Skeletal muscle satellite cell (primary cell): ENCODE data around the gene GNAQ.

Experiments used
- H3K27me3 ChIP-seq: 2 replicates; pipeline ENCODE4 v1.7.0; 2013; ENCODE audit warnings: low read length; ENCODE audit not compliant: control insufficient read depth, insufficient read depth
- H3K36me3 ChIP-seq: 2 replicates; pipeline ENCODE4 v1.7.0; 2013; ENCODE audit warnings: mild to moderate bottlenecking, control low read depth, low read length; ENCODE audit not compliant: insufficient read depth
- H3K4me1 ChIP-seq: 2 replicates; pipeline ENCODE4 v1.7.0; 2013; ENCODE audit warnings: low read length; ENCODE audit not compliant: control insufficient read depth, insufficient read depth
- H3K4me2 ChIP-seq: 2 replicates; pipeline ENCODE4 v1.7.0; 2013; ENCODE audit warnings: mild to moderate bottlenecking, low read length
- H3K4me3 ChIP-seq: 2 replicates; pipeline ENCODE4 v1.7.0; 2013; ENCODE audit warnings: low read length
- H3K9ac ChIP-seq: 2 replicates; pipeline ENCODE4 v1.7.0; 2013; ENCODE audit warnings: mild to moderate bottlenecking, low read depth, low read length, moderate library complexity
- H3K9me3 ChIP-seq: replicated peaks from 2 replicates; pipeline ENCODE4 v1.7.0; 2013; ENCODE audit warnings: mild to moderate bottlenecking, control low read depth, low read length

The GNAQ gene

DNA sequence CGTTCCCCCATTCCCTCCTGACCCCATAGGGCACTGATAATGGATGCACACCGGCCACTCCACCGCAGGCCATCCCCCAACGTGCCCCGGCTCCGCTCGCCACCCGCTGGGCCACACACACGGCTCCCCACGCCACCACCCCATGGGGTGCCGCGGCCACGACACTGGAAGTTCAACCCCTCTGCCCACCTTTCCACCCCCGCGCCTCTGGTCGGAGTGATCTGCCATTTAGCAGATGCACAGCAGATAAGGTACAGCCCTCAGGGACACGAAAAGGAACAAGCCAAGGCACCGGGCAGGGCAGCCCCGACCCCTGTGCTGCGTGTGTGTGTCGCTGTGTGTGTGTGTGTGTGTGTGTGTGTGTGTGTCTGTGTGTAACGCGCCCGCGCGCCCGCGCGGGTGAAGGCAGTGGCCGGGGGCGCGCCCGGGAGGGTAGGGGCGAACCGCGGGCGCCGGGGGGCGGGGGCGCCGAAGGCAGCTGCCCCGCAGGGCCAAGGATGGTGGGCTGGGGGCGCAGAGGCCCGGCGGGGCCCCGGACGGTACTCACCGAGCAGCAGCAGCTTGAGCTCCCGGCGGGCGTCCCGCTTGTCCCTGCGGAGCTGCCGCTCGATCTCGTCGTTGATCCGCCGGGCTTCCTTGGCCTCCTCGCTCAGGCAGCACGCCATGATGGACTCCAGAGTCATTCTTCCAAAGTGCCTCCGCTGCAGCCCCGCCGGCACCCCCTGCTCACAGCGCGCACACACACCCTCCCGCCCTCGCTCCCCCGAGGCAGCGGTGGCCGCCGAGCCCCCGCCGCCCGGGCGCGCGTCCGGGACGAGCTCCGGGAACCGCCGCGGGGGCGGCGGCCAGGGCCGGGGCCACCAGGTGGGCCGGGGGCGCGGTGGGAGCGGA, 813 bp downstream of the GNAQ start:
- H3K9ac ChIP-seq, result peak overlapping the region; percentile 84
- H3K9me3 ChIP-seq, result no peaks in the 10 kb centered on the region
- H3K4me3 ChIP-seq, result peak overlapping the region; percentile 91
- no peaks in the 10 kb centered on the region for H3K27me3 ChIP-seq
- H3K4me2 ChIP-seq, result peak overlapping the region; percentile 97
- no peaks in the 10 kb centered on the region for H3K36me3 ChIP-seq
- peaks cover 39% of the 10 kb centered on the region for H3K4me1 ChIP-seq

DNA sequence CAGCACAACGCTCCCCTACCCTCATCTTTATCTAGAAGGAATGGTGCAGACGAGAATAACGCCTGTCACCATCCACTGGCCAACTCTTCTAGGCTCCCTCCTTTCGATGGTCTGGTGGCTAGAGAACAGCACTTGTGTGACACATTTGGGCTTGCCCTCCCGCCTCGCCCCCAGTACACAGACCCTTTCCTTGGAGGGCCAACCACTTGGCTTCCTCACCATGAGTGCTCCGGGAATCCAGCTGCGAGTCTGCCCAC, 1.4 kb downstream of the GNAQ start:
- H3K9me3 ChIP-seq, result no peaks in the 10 kb centered on the region

DNA sequence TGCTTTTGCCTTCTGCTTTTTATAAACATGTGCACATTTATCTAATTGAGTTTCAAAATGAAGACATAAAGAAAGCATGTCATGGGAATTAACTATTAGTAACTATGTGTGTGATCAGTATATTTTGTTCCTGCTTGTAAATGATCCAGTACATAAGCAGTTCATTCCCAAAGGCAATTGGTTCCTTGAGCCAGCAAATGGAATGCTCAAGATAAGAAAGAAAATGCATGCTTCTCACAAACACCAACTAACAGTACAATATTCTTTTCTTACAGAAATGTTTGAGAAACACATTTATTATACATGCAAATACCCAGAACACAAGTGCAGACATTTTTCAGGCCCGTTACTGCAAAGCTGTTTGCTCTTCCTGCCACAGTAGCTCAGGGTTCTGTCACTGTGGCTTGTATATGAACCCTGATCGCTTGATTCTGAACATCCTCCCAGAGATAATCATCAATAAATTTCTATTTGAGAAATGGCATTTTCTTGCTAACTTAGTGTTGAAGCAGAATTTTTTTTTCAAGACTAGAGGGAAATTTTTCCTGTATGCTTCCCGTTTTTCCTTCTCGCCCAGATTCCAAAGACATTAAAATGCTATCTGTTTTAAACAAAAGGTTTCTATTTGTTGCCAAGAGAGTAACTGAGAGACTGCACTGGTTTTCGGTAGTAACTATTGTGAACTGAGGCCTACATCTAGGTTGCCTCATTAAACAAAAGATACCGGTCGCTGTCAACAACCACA, 1.9 kb downstream of the GNAQ start:
- Histone ChIP-seq H3K36me3 (no peaks in the 10 kb centered on the region), H3K4me1 (peaks cover 43% of the 10 kb centered on the region), H3K9ac (peak overlapping the region; percentile 84)

More for the DNA sequence above, 1.4 kb downstream of the GNAQ start:
- Histone ChIP-seq H3K4me2 (peak overlapping the region; percentile 97), H3K36me3 (no peaks in the 10 kb centered on the region), H3K4me1 (peaks cover 43% of the 10 kb centered on the region), H3K9ac (peak overlapping the region; percentile 84), H3K27me3 (no peaks in the 10 kb centered on the region), H3K4me3 (peak overlapping the region; percentile 91)

DNA sequence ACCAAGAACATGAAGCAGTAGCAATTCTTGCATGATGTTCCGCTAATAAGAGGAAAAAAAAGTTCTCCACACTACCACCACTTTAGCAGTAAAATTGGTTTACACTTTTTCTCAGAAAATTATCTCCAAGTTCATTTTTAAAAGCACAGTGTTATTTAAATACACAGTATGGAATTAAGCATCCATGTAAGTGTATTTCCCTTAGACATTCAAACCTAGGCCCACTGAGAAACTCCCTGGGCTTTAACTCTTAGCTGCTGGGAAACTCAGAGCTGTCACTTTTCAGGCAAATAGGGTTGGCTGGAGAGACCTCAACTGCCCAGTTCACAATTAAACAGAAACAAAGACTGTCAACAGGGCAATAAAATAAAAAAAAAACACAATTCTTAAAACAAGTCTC, 2.7 kb downstream of the GNAQ start:
- Histone ChIP-seq H3K4me2 (peak overlapping the region; percentile 97), H3K4me3 (peak overlapping the region; percentile 91), H3K4me1 (peaks cover 43% of the 10 kb centered on the region), H3K27me3 (no peaks in the 10 kb centered on the region), H3K36me3 (no peaks in the 10 kb centered on the region), H3K9me3 (no peaks in the 10 kb centered on the region), H3K9ac (peak overlapping the region; percentile 84)

More for the DNA sequence above, 1.9 kb downstream of the GNAQ start:
- Histone ChIP-seq H3K4me2 (peak overlapping the region; percentile 97), H3K27me3 (no peaks in the 10 kb centered on the region), H3K9me3 (no peaks in the 10 kb centered on the region), H3K4me3 (peak overlapping the region; percentile 91)

DNA sequence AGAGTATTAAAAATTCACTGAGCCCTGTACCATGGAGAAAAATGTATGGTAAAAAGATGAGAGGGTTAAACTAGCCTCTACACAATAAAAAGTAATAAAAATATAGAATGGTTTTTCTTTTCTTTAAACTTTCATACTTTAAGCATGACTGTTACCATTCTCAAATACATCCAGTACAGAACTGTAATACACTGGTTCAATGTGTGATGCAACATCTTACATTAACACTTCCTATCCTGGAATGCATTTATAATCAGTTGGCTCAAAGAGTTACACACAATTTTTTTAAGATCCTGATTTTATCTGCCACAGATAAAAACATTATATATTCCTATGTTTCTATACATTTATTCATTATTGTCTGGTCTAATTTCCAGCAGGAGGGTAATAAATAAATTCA, 4.7 kb downstream of the GNAQ start:
- Histone ChIP-seq H3K4me2 (peak overlapping the region; percentile 65), H3K36me3 (no peaks in the 10 kb centered on the region), H3K9me3 (no peaks in the 10 kb centered on the region), H3K27me3 (no peaks in the 10 kb centered on the region), H3K9ac (peak overlapping the region; percentile 53), H3K4me1 (peaks cover 53% of the 10 kb centered on the region), H3K4me3 (peak overlapping the region; percentile 17)

DNA sequence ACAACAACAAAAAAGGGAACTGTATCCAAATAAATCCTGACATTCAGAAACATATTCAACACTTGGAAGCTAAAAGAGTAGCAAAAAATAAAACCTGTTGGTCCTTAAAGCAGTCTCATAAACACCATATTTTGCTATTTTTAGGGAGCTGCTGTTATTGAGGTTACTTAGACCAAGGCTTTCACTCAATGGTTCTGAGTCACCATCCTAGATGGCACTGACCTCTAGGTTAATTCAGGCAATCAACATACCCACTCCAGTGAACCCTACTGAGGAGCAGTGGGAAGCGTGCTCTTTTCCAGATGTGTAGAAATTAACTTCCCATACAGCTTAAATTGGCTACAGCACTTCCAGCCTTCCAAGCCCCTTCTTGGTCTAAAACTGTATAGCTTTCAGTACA, 5.2 kb downstream of the GNAQ start:
- H3K4me1 ChIP-seq, result peaks cover 59% of the 10 kb centered on the region
- no peaks in the 10 kb centered on the region for H3K27me3 ChIP-seq
- H3K4me2 ChIP-seq, result peak overlapping the region; percentile 65
- peak overlapping the region; percentile 53 for H3K9ac ChIP-seq
- no peaks in the 10 kb centered on the region for H3K9me3 ChIP-seq
- peak overlapping the region; percentile 17 for H3K4me3 ChIP-seq
- no peaks in the 10 kb centered on the region for H3K36me3 ChIP-seq

DNA sequence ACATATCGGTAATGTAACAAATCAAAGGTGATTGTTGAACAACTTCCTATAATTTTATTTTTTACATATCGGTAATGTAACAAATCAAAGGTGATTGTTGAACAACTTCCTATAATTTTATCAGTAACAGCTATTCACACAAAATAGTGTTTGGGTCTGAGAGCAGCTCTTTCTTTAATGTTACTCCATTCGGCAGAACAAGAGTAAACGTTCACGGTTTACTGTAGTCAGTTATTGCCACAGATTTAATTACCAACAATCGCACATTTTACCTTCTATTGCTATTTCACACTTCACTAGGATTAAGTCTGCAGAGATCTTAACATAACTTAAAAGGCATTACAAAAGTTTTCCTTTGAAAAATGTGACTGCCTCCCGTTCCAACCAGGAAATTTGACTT, 6.4 kb downstream of the GNAQ start:
- peak overlapping the region; percentile 21 for H3K4me3 ChIP-seq
- H3K4me1 ChIP-seq, result peaks cover 61% of the 10 kb centered on the region
- H3K36me3 ChIP-seq, result no peaks in the 10 kb centered on the region
- no peaks in the 10 kb centered on the region for H3K27me3 ChIP-seq
- no peaks in the 10 kb centered on the region for H3K9me3 ChIP-seq
- peak overlapping the region; percentile 65 for H3K4me2 ChIP-seq
- peak overlapping the region; percentile 53 for H3K9ac ChIP-seq

DNA sequence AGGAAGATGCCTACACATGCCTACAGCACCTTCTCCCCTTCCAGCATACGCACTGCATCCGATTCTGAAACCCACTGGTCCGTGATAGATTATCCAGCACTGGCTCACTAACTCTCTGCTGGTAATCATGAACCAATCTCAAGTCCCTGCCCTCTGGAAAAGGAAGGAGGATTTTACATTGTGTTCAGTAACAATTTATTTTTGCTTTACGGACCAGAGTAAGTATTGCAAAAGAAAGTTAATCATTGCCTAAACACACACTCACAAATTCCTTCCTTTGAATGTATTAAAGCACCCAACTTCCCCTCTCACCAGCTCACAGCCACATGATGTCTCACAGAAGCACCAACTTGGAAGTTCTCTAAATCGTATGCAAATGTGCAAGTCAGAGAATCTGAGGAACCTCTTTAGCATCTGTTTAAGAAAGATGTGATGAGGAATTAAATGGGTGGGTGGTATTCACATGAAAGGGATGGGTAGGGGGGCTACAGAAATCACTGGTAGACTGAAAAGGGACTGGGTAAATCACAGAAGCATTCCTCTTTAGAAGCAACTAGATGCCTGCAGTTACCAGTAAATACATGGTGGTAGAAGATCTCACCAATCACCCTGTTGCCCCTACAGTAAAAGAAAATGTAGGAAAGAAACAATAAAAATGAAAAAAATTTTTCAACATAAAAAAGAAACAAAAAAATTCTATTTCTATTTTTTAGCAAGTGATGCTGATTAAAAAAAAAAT, 8.4 kb downstream of the GNAQ start:
- Histone ChIP-seq H3K4me3 (peak overlapping the region; percentile 31), H3K9ac (no peak overlapping the region), H3K27me3 (no peaks in the 10 kb centered on the region), H3K4me1 (peaks cover 53% of the 10 kb centered on the region), H3K4me2 (peak overlapping the region; percentile 67), H3K9me3 (no peaks in the 10 kb centered on the region), H3K36me3 (no peaks in the 10 kb centered on the region)

DNA sequence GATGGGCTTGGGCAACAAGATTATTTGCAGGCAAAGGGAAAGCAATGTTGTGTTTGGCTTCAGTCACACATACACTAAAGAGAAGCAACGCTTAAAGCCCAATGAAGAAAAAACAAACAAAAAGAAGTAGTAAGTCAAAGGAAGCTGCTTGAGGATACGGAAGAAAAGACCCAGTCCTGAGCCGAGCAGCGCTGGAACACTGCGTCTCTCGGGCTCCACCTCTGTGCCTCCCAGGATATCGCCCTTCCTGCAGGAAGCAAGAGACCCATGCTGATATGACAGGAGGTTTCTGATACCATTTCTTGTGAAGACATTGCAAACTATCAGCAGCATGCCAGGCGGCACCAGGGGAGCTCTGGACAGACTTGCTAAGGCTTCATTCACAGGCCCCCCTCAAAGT, 9.9 kb downstream of the GNAQ start:
- H3K4me2 ChIP-seq, result no peak overlapping the region
- H3K4me1 ChIP-seq, result peaks cover 51% of the 10 kb centered on the region
- H3K4me3 ChIP-seq, result no peak overlapping the region
- H3K9ac ChIP-seq, result no peak overlapping the region
- no peaks in the 10 kb centered on the region for H3K36me3 ChIP-seq
- H3K27me3 ChIP-seq, result no peaks in the 10 kb centered on the region
- no peaks in the 10 kb centered on the region for H3K9me3 ChIP-seq

DNA sequence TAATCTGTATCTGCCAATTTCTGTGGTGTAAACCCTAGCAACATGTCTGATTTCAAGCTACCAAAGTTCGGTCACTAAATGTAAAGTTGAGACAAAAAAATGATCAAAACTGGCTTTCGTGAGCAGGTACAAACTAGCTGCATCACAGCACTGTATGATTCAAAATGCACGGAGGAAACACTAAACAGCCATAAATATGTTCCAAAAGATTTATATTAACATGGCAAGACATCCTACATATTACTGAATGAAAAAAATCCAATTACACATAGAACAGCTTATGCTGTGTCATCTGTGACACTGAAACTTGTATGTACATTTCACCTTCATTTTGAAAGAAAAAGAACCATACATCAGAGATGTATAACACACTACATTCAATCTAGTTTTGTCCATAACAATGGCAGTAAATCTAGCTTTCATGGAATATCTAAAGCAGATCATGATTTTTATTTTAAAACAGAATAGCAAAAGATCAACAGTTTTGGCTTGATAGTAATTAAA, 14.4 kb downstream of the GNAQ start:
- Histone ChIP-seq H3K4me2 (no peak overlapping the region), H3K9ac (no peak overlapping the region), H3K4me1 (peaks cover 36% of the 10 kb centered on the region), H3K36me3 (no peaks in the 10 kb centered on the region), H3K4me3 (no peak overlapping the region), H3K27me3 (no peaks in the 10 kb centered on the region), H3K9me3 (no peaks in the 10 kb centered on the region)

DNA sequence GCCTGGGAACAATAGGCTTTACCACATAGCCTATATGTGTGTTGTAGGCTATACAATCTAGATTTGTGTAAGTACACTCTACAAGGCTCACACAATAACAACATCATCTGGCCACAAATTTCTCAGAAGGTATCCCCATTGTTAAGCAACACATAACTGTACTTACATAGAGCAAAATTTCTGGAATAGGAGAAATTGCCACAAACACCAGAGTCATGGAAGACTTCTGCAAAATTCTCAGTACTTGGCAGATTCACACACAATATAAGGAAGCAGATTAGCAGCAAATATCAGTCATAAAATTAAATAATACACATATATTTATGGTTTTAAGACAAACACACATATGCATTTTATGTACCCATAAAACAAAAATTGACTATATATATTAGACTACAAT, 16.4 kb downstream of the GNAQ start:
- H3K4me3 ChIP-seq, result no peak overlapping the region
- H3K36me3 ChIP-seq, result no peaks in the 10 kb centered on the region
- no peak overlapping the region for H3K9ac ChIP-seq
- H3K4me2 ChIP-seq, result peak overlapping the region; percentile 44
- H3K9me3 ChIP-seq, result no peaks in the 10 kb centered on the region
- no peaks in the 10 kb centered on the region for H3K27me3 ChIP-seq
- peaks cover 41% of the 10 kb centered on the region for H3K4me1 ChIP-seq
